Endothelial cell (in vitro differentiated cells): Measurements from ENCODE around the gene RAB40C. TPM values are rescaled to one million over a fixed set of nuclear protein-coding genes. Genes with fewer than 3 reads are reported as not detected.

Experiments used
- DNase-seq: peaks from one replicate; pipeline ENCODE4 v3.0.0; 2021; ENCODE audit warnings: low spot score
- H3K27ac Mint-ChIP-seq: one replicate; pipeline ENCODE4 v1.8.0; 2021; ENCODE audit warnings: mixed read lengths, inconsistent platforms; ENCODE audit not compliant: unreplicated experiment
- H3K27me3 Mint-ChIP-seq: one replicate; pipeline ENCODE4 v1.8.0; 2021; ENCODE audit warnings: mild to moderate bottlenecking, moderate library complexity, mixed read lengths, inconsistent platforms; ENCODE audit not compliant: unreplicated experiment
- H3K36me3 Mint-ChIP-seq: one replicate; pipeline ENCODE4 v1.8.0; 2021; ENCODE audit warnings: mild to moderate bottlenecking, low read depth, mixed read lengths, inconsistent platforms; ENCODE audit not compliant: unreplicated experiment
- H3K4me1 Mint-ChIP-seq: one replicate; pipeline ENCODE4 v1.8.0; 2021; ENCODE audit warnings: mild to moderate bottlenecking, mixed read lengths, inconsistent platforms; ENCODE audit not compliant: unreplicated experiment
- H3K4me3 Mint-ChIP-seq: one replicate; pipeline ENCODE4 v1.8.0; 2021; ENCODE audit warnings: mild to moderate bottlenecking, mixed read lengths, inconsistent platforms; ENCODE audit not compliant: unreplicated experiment
- H3K9me3 Mint-ChIP-seq: one replicate; pipeline ENCODE4 v1.8.0; 2021; ENCODE audit warnings: mixed read lengths, inconsistent platforms; ENCODE audit not compliant: unreplicated experiment
- CTCF ChIP-seq: fragments of 200-600 bp; sonication (generic); IDR thresholded peaks from one replicate; pipeline ENCODE4 v1.5.0; 2021; ENCODE audit warnings: antibody characterized with exemption; ENCODE audit not compliant: unreplicated experiment
- total RNA-seq: library from RNA; stranded (reverse); fragmentation: NEBNext Ultra II Directional; extraction: Animal tissue kit (Norgen Biotek cat#: 25700); gene quantifications from one replicate; pipeline ENCODE4 v1.2.1, GENCODE V29; 2021; ENCODE audit not compliant: unreplicated experiment

RAB40C gene
- total RNA-seq, 1 donor from 2014 or later = 18.5 TPM

DNA sequence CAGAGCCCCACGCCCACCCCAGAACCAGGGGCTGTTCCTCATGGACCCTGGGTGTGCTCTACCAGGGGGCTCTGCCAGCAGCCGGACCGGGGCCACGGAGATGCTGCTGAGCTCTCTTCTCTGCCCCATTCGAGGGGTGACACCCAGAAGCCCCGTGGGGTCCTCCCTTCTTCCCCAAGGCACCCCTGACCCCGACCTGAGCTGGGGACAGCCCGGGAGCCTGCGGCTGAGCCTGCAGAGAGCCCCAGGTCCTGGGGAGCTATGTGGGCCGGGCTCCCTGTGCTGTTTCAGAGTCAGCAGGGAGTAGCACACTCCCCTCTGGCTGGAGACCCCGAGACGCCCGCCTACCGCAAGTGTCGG lies 30.9 kb upstream of the RAB40C start:
- no peak for DNase-seq
- no peak for TF ChIP-seq CTCF
- Mint-ChIP-seq H3K36me3 (no peaks in the 10 kb centered on the region), H3K4me3 (no peak overlapping the region), H3K4me1 (peaks cover 2% of the 10 kb centered on the region), H3K27me3 (peaks cover 2% of the 10 kb centered on the region), H3K9me3 (no peaks in the 10 kb centered on the region), H3K27ac (no peak overlapping the region)

GRCh38 chr16:559411-560203 lies 30.3 kb upstream of the RAB40C start:
- Mint-ChIP-seq H3K27ac (no peak overlapping the region), H3K36me3 (no peaks in the 10 kb centered on the region), H3K9me3 (no peaks in the 10 kb centered on the region), H3K27me3 (no peaks in the 10 kb centered on the region), H3K4me1 (no peaks in the 10 kb centered on the region), H3K4me3 (no peak overlapping the region)
- no peak for DNase-seq
- no peak for TF ChIP-seq CTCF

- H3K36me3 Mint-ChIP-seq = no peaks in the 10 kb centered on the region
- DNase-seq = no peak
- no peak within 1 kb of the TSS for H3K4me3 Mint-ChIP-seq
- no peaks in the 10 kb centered on the region for H3K4me1 Mint-ChIP-seq
- TF ChIP-seq CTCF = no peak
- no peaks in the 10 kb centered on the region for H3K27me3 Mint-ChIP-seq
- no peak within 1 kb of the TSS for H3K27ac Mint-ChIP-seq
- no peaks in the 10 kb centered on the region for H3K9me3 Mint-ChIP-seq
Measured at GRCh38 chr16:560204-560700, 29.6 kb upstream of the RAB40C start, which contains the start of gene PRR35. PRR35 (plus strand) TSS chr16:560394; CDS start chr16:563295, 2,901 bp downstream.

DNA sequence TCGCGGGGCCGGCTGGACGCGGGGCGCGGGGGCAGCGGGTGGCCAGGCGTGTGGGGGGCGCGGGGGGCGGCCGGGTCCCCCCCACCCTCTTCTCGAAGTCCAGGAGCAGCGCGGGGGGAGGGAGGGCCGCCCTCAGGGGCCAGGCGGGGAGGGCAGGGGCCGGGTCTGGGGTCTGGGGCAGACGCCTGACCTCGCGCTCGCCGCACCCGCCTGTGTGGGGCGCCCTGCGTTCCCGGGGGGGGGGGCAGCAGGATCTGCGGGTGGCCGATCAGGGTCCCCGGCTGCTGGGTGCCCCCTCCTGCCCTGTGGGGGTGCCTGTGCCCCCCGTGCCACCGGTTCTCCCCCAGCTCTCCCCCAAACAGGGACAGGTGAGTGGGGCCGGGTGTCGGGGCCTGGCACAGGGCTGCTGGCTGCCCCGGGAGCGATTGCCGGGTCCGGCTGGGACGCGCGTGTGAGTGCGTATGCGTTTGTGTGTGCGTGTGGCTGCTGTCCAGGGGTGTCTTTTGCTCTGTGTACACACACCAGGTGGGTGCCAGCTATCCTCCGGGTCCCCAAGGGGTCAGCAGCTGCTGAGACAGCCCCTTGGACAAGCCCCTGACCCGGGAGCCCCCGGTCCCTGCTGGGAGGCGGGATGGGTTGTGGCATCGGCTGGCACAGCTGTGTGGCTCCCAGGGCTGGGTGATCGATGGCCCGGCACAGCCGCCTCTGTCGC lies 29.0 kb upstream of the RAB40C start:
- no peaks in the 10 kb centered on the region for H3K36me3 Mint-ChIP-seq
- H3K27ac Mint-ChIP-seq = no peak overlapping the region
- no peaks in the 10 kb centered on the region for H3K27me3 Mint-ChIP-seq
- no peaks in the 10 kb centered on the region for H3K9me3 Mint-ChIP-seq
- no peaks in the 10 kb centered on the region for H3K4me1 Mint-ChIP-seq
- TF ChIP-seq CTCF = no peak
- DNase-seq = no peak
- no peak overlapping the region for H3K4me3 Mint-ChIP-seq

GRCh38 chr16:561413-561794 lies 28.5 kb upstream of the RAB40C start:
- no peak for TF ChIP-seq CTCF
- DNase-seq = no peak
- H3K27me3 Mint-ChIP-seq = no peaks in the 10 kb centered on the region
- no peaks in the 10 kb centered on the region for H3K36me3 Mint-ChIP-seq
- H3K9me3 Mint-ChIP-seq = no peaks in the 10 kb centered on the region
- no peak overlapping the region for H3K4me3 Mint-ChIP-seq
- no peaks in the 10 kb centered on the region for H3K4me1 Mint-ChIP-seq
- H3K27ac Mint-ChIP-seq = no peak overlapping the region
